Activated T-cell treated with anti-CD3 and anti-CD28 coated beads for 24 hours (primary cell): ENCODE results near the gene ZDHHC8.
"Not testable (repeated sequence)": the region's sequence is repeated elsewhere in the genome, so short reads cannot be mapped to it uniquely, and the experiment has no call there.

ENCODE experiments used
- DNase-seq: peaks from one replicate; pipeline ENCODE4 v3.0.0-alpha.2; 2020; ENCODE audit warnings: low read depth

Gene ZDHHC8

GRCh38 chr22:20145206-20145831 lies 13.7 kb downstream of the ZDHHC8 start:
- DNase-seq = no peak

GRCh38 chr22:20145832-20146223 lies 14.2 kb downstream of the ZDHHC8 start:
- DNase-seq = no peak

GRCh38 chr22:20146777-20147176 lies 15.2 kb downstream of the ZDHHC8 start:
- no peak for DNase-seq

DNA sequence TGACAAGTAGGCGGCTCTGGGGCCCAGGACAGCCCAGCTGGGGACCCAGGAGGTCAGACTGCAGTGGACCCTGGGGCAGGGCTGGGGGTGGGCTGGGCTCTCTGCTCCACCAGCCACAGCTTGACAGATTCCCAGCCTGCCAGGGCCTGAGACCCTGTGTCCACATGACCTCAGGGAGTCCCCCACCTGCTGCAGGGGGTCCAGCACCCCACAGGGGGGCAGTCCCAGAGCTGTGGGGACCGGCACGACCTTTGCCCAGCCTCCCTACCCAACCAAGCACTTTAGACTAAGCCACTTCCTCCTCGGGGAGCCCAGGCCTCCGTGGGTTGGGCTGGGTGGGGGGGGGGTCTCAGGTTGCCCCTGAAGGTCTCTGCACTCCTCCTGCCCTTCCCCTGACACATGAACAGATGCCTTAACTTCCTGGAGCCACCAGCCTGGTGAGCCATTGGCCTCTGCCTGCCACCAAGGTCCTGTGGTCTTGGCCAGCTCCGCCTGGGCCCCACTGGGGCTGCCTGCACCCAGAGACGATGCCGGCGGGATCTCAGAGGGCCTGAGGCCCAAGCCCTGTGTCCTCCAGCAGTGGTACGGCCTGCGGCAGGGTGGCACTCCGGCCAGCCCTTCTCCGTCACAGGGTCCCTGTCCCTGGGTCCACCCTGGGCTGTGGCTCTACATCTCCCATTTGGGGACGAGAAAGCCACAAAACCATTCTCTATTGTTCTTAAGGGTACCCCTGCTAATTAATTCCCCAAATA lies 15.8 kb downstream of the ZDHHC8 start:
- DNase-seq = no peak

DNA sequence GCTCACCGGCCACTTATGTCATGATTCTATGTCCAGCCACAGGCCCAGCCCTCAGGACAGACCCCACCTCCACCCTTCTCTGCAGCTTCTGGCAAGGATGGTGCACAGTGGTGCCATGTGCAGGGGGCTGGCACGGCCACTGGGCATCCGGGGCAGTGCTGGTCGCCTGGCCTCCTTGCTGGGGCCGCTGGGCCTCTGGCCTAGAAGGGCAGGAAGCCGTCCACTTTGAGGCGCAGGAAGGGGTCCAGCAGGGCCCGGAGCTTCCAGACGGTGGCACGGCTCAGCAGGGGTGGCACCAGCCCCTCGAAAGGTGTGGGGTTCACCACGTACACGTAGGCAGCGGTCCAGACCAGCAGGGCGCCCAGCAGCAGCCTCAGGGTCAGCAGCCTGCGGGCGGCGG lies 16.8 kb downstream of the ZDHHC8 start:
- DNase-seq = no peak

GRCh38 chr22:20149257-20150250 lies 17.9 kb downstream of the ZDHHC8 start:
- DNase-seq = no peak

GRCh38 chr22:20150381-20151275 lies 19.0 kb downstream of the ZDHHC8 start, which contains the start of gene CCDC188:
CCDC188 (minus strand) TSS chr22:20151055; CDS start chr22:20150986, 69 bp downstream.
- DNase-seq = no peak

GRCh38 chr22:20151276-20151588 lies 19.6 kb downstream of the ZDHHC8 start:
- no peak for DNase-seq

DNA sequence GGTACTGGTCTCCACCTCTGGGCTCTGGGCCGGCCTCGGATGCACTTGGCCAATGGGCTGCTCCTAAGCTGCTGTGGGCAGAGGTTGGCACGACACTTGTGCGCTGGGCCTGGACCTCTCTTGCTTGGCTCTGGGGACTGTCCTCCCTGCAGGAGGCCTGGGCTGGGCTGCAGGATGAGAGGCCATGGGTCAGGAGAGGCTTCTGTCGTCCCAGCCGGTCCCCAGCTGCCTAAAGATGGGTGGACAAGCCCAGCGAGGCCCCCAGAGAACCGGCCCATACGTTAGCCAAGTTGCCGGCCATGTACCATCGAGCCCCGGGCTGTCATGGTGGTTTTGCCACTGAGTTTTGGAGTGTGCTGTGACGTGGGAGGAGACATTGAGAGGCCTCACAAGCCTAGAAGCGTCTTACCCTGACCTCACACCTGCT lies 20.9 kb downstream of the ZDHHC8 start:
- no peak for DNase-seq

DNA sequence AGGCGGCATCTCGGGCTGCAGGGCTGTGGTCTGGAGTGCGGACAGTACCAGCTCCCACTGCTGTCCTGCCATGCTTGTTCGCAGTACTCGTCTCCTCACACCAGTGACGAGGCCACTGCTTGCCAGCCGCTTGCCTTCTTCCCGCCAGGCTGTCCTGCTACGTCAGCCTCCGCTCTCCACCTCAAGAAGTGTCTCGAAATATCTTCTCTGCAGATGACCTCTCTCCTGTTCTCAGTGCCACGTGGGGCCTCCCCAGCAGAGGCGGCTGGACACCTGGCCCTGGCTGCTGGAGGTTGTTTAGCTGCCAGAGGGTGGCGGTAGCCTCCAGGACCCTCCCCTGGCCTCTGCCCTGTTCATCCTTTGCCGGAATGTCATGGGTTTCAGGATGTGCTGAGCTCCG lies 22.3 kb downstream of the ZDHHC8 start:
- no peak for DNase-seq

DNA sequence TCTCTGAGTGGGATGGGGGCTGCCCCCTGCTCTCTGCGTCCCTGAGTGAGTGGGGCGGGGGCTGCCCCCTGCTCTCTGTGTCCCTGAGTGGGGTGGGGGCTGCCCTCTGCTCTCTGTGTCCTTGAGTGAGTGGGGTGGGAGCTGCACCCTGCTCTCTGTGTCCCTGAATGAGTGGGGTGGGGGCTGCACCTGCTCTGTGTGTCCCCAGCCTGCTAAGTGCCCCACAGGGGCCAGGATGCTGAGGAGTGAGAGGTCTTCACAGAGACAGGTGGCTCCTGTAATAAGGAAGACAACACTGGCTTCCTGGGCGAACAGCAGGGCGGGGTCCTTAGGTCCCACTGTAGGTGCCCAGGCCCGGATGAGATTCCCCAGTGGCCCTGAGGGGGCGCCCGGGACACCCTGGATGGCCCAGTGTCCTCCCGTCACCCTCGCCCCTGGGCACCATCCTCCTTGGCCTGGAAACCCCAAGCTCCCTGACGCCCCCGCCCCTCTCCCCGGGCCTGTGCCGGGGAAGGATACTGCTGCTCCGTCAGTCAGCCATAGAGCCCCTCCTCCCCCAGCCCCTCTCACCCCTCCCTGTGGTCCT lies 23.1 kb downstream of the ZDHHC8 start:
- no peak for DNase-seq

GRCh38 chr22:20155330-20156041 lies 23.9 kb downstream of the ZDHHC8 start:
- DNase-seq = no peak

GRCh38 chr22:20156042-20156389 lies 24.4 kb downstream of the ZDHHC8 start:
- no peak for DNase-seq

DNA sequence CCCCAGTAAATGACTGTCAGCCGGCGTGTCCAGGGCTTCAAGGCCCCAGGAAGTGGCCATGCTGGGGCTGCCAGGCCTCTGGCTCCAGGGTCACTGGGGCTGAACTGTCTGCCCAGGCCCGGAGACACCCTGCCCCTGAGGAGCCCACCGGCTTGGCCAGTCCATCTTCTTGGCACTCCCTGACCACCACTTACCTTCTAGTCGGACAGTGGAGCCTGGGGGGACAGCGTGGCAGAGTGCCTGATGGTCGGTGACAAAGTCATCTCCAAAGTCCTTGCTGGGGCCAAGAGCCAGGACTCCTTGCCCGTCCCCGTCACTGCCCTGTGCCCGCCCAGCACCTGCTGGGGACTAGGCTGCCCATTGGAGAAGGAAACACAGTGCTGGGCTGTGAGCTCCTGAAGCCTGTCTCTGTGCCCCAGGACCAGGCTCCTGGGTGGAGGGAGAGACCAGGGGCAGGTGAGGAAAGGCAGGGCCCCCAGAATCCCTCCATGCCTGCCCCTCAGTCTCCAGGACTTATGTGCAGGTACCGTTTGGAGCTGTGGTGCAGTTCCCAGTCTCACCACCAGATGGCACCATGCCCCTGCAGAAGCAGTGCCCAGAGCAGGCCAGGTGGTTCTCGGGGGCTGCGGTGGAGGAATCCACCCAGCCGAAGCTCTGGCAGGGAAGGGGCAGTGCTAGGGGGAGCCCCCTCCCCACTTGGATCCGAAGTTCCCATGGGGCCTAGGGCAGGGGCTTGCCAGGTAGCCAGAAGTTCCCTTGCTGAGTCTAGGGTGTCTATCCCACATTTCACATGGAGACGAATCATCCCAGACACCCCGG lies 25.2 kb downstream of the ZDHHC8 start:
- DNase-seq = peak; percentile 83

GRCh38 chr22:20157430-20158183 lies 26.0 kb downstream of the ZDHHC8 start:
- DNase-seq = no peak

DNA sequence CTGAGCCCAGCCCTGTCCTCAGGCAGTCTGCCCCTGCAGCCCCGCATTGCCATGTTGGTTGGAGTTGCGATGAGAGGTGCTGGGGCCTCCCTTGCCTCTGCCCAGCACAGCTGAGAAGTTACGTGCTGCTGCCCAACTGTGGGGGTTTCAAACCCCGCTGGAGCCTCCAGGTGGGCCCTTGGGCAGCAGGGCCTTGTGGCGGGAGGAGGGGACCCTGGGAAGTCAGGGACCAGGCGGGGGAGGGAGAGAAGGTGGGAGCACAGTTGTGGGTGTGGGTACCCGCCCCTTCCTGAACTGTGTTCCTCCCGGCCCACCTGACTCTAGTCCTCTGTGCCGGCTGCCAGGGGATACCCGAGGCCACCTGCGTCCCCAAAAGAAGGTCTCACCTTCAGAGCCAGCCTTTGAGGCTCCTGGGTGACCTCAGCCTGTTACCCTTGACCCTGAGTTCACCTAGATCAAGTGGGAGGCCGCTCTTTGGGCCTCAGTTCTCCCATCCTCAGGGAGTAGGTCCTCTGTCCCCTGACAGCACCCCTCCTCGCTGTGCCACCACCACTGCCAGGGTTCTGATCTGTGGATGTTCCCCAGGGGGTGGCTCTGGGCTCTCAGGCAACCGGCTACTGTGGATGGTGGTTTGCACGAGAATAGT lies 26.9 kb downstream of the ZDHHC8 start:
- no peak for DNase-seq

DNA sequence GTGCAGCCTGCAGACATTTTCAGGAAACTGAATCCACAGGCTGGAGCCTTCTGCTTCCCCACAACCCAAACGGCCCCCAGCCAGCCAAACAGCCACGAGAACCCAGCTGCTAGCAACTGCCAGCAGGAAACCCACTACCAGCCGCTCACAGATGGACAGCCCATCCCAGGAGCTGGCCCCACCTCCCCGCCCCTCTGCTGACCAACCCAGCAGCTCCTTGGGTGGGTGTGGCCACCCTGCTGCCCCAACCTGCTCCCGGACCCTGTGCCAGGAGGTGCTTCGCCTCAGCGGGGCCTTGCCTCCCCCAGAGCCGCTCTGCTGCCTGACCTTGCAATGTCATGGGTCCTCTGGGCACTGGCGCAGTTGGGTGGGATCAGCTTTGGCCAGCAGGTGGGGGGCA lies 27.5 kb downstream of the ZDHHC8 start:
- DNase-seq = no peak

DNA sequence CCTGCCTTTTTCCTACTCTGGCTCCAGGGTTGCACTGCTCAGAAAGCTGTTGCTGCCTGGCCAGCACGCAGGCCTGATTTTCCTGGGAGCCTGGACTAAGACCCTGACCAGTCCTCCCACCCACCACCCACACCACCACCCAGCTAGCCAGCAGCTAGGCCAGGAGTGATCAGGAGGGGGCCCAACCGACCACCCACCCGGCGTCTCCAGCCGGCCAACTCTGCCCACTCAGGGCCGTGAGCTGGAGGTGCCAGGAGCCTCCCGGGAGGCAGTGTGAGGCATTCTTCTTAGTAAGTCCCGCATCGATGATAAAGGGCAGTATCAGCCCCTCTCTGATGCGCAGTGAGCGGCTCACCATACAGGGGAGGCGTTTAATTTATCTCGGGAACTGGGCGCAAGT lies 27.9 kb downstream of the ZDHHC8 start:
- DNase-seq = not testable (repeated sequence)

DNA sequence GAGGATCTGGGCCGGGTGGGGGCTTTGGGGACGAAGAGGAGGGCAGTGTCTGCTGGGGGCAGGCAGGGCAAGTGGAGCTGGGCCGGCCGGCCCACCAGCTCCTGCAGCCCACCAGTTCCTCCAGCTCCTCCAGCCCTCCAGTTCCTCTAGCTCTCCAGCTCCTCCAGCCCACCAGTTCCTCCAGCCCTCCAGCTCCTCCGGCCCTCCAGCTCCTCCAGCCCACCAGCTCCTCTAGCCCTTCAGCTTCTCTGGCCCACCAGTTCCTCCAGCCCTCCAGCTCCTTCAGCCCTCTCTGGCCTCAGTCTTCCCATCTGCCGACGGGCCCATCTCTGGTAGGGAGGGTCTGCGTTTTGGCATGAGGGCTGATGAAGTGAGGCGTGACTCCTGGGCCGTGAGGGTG lies 28.4 kb downstream of the ZDHHC8 start:
- no peak for DNase-seq
